ENCODE data around the gene NXN.

- TF ChIP-seq, protein P1, sequence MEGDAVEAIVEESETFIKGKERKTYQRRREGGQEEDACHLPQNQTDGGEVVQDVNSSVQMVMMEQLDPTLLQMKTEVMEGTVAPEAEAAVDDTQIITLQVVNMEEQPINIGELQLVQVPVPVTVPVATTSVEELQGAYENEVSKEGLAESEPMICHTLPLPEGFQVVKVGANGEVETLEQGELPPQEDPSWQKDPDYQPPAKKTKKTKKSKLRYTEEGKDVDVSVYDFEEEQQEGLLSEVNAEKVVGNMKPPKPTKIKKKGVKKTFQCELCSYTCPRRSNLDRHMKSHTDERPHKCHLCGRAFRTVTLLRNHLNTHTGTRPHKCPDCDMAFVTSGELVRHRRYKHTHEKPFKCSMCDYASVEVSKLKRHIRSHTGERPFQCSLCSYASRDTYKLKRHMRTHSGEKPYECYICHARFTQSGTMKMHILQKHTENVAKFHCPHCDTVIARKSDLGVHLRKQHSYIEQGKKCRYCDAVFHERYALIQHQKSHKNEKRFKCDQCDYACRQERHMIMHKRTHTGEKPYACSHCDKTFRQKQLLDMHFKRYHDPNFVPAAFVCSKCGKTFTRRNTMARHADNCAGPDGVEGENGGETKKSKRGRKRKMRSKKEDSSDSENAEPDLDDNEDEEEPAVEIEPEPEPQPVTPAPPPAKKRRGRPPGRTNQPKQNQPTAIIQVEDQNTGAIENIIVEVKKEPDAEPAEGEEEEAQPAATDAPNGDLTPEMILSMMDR (IDR thresholded peaks at IDR 0.05) = no peak
- TF ChIP-seq POLR2A (IDR thresholded peaks at IDR 0.05) = no peak
Measured at GRCh38 chr17:801660-802059, 177.9 kb downstream of the NXN start.
